Mammary epithelial cell (primary cell): ENCODE measurements around the gene DPM2.

Experiments used
- EZH2 ChIP-seq: IDR thresholded peaks from 2 replicates; pipeline ENCODE4 v1.6.1; 2012; ENCODE audit warnings: low read length, inconsistent platforms, borderline replicate concordance
- TF ChIP-seq, protein P1 (sequence below), 2 donors: IDR thresholded peaks in 1 of 2; conservative IDR thresholded peaks in 1 of 2; 2 replicates each; pipeline ENCODE4 v1.5.1; 2011 to 2012; ENCODE audit warnings: inconsistent platforms in 2 of 2, low read length in 2 of 2, mild to moderate bottlenecking in 2 of 2, control low read depth in 1 of 2, low read depth in 1 of 2; ENCODE audit not compliant: insufficient read depth in 1 of 2; ENCODE audit errors: extremely low read depth in 1 of 2

DNA sequence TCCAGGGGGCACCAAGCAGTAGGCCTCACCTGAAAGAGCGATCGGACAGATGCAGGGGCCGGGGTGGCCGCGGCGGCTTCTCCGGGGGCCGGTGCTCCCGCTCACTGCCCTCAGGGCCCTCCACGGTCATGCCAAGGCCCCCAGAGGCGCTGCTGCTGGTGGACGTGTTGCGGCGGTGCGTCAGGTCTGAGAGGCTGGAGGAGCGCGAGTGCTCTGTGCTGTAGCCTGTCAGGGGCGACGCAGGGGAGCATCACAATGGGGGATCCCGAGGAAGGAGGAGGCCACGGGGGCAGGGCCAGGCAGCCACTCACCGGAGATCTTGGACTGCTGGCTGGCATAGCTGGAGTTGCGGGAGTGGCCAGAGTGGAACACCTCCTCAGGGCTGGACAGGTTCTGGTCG is 7.7 kb upstream of the DPM2 start:
- TF ChIP-seq, protein P1, sequence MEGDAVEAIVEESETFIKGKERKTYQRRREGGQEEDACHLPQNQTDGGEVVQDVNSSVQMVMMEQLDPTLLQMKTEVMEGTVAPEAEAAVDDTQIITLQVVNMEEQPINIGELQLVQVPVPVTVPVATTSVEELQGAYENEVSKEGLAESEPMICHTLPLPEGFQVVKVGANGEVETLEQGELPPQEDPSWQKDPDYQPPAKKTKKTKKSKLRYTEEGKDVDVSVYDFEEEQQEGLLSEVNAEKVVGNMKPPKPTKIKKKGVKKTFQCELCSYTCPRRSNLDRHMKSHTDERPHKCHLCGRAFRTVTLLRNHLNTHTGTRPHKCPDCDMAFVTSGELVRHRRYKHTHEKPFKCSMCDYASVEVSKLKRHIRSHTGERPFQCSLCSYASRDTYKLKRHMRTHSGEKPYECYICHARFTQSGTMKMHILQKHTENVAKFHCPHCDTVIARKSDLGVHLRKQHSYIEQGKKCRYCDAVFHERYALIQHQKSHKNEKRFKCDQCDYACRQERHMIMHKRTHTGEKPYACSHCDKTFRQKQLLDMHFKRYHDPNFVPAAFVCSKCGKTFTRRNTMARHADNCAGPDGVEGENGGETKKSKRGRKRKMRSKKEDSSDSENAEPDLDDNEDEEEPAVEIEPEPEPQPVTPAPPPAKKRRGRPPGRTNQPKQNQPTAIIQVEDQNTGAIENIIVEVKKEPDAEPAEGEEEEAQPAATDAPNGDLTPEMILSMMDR (conservative IDR thresholded peaks at IDR 0.05 in 1 of 2, IDR thresholded peaks at IDR 0.05 in 1 of 2; ENCODE audit: extremely low read depth in 1 of 2, insufficient read depth in 1 of 2, low read depth in 1 of 2, low read length in 2 of 2) = no peak
- TF ChIP-seq EZH2 = no peak
